T-helper 2 cell (primary cell): ENCODE results near the gene GRM4.

Source experiments
- DNase-seq, 5 experiments: peaks; one replicate each; pipeline versions ENCODE4 v3.0.0 to v3.0.0-alpha.2; 2012 to 2022

The GRM4 gene

DNA sequence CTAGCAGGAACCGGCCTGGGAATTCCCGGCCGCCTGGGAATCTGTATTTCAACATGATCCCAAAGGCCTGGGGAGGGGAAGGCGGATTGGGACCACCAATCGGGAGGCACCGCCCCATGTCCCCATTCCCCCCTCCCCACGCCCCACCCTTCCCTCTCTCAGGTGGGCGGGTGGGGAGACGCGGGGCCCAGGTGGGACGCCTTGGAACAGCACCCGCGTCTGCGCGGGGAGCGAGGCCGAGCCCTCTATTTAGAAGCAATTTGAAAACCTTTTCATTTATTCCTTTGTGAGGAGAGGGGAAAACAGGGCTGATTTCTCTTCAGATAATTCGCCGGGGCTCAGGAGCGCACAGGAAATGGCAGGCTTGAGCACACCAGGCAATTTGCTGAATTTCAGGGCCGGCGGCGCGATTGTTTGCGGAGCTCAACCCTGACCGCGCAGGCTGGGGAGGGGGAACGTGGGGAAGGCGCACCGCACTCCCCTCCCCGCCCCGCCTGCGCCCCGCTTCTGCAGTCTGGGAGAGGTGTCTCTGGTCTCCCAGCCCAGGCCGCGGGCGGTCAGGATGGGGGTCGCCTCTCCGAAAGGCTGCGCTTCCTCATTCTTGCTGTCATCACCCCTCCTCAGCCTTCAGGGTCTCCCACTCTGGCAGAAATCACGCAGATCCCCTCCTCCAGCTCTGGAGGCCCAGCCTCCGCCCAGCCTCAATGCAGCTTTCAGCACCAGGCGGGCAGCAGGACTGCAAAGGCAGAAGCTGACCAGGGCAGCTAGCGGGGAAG is 170.0 kb downstream of the GRM4 start:
- no peak for DNase-seq

DNA sequence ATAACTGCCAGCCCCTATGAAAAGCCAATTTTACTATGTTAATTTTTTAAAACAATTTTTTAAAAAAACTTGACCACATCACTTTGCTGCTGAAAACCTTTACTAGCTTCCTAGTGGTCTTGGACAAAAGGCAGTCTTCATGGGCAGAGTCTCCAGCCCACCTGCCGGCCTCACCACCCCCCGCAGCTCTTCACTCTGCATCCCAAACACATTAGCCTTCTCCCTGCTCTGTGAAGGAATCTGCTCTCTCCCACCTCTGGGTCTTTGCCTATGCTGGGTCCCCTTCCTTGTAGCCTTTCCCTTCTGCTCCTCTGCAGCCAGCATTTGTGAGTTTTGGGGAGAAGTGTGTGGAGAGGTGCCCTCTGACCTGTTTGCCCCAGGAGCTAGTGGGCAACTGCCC is 171.4 kb downstream of the GRM4 start:
- no peak for DNase-seq

DNA sequence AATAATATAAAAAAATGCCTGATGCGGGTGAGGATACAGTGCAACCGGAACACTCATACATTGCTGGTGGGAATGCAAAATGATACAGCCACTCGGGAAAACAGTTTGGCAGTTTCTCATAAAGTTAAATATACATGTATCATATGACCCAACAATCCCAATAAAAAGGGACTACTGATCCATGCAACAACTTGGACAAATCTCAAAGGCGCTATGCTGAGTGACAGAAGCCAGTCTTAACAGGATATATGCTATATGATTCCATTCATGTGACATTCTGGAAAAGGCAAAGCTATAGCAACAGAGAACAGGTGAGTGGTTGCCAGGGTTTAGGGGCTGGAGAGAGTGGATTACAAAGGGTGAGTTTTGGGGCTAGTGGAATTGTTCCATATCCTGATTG is 171.9 kb downstream of the GRM4 start:
- no peak for DNase-seq

DNA sequence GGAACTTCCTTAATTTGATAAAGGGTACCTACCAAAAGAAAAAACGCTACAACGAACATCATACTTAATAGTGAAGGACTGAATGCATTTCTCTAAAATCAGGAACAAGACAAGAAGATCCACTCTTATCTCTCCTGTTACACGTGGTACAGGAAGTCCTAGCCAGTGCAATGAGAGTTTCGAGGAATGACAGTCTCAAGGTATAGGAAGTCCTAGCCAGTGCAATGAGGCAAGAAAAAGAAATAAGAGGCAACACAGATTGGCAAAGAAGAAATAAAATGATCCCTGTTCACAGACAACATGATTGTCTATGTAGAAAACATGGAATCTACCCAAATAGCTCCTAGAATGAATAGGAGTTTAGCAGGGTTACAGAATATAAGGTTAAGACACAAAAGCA is 174.3 kb downstream of the GRM4 start:
- no peak for DNase-seq
